KG1 (cell line): ENCODE results near the gene CHST8.

Experiments used
- DNase-seq: peaks from one replicate; lab custom pipeline; 2025; lab: John Stamatoyannopoulos, UW

CHST8 gene

DNA sequence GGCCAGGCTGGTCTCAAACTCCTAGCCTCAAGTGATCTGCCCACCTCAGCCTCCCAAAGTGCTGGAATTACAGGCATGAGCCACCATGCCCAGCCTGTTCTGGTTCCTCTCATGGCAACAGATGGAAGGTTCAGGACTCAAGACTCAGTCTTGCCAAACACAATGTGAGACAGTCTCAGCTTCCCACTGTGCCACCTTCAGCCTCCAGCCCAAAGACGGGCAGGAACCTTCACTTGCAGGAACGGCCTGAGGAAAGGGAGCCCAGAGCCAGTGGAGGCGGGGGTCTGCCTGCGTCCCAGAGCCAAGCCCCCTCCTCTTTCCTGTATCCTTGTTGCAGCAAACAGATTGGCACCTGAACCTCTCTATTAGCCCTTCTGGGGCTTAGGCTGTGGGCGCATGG lies 2.9 kb upstream of the CHST8 start:
- DNase-seq, result no peak

- DNase-seq, result no peak
These were observed 1.1 kb upstream of the CHST8 start for GRCh38 chr19:33620611-33621010.

DNA sequence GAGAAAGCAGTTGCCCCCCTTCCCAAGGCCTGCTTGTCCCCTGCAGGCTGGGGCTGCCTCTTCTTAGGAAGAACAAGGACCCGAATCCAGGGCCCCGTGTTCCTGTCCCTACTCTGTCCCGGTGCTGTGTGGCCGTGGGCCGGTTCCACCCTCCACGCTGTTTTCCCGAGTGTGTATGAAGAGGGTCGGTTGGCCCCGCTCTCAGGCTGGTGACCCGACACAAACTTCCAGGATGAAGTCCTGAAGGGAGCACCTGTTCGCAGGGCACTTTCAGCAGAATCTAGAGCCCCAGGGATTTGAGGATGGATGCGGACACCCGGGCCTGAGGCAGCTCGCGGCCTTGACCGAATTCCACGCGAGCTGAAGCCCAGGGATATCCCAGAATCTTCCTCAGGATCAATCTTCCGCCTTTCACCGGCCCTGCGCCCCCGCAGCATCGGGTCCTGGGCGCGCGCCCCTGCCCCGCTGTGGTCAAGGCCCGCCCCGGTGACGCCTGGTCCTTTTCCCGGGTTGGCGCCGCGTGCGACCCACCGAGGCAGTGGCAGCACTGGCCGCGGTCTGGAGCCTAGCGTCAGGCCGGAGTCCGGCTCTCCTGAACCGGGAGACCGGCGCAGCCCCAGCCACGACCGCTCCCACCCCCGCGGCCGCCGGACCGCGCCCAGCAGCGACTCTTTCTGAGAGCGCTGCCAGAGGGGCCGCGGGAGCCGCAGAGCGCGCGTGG lies 528 bp upstream of the CHST8 start:
- DNase-seq, result no peak

- no peak for DNase-seq
These were observed 704 bp downstream of the CHST8 start for GRCh38 chr19:33622505-33622808.

DNA sequence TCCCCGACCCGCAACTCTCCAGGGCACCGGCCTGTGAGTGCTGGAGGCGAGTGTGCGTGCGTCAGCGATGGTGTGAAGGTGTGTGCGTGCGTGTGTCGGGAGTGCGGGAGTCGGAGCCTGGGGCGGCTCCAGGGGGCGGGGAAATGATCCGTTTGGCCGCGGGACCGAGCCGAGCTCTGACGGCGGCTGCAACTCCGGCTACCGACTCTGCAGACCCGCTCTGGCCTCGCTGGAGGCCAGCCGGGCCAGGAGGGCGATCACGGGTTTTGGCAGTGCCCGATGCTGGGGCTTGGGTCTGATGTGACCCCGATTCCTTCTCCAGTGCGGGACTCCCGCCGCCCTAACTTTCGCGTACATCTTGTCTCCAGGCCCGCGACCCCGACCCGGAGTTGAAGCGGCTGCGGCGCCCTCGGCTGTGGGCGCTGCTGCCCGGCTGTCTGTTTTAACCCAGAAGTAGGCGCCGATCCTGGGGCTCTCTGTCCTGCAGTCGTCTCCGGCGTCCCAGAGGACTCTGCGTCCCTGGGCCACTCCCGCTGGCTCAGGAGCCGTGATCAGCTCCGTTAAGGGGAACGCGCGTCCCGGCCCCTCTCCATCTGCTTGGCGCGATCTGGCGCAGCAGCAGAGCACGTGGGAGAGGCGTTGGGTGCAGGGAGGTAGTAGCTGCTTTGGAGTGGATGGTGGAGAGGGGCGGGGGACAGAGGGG lies 1.2 kb downstream of the CHST8 start:
- DNase-seq, result no peak

GRCh38 chr19:33624586-33624985 lies 2.8 kb downstream of the CHST8 start:
- DNase-seq, result no peak

GRCh38 chr19:33627526-33627925 lies 5.8 kb downstream of the CHST8 start:
- no peak for DNase-seq

DNA sequence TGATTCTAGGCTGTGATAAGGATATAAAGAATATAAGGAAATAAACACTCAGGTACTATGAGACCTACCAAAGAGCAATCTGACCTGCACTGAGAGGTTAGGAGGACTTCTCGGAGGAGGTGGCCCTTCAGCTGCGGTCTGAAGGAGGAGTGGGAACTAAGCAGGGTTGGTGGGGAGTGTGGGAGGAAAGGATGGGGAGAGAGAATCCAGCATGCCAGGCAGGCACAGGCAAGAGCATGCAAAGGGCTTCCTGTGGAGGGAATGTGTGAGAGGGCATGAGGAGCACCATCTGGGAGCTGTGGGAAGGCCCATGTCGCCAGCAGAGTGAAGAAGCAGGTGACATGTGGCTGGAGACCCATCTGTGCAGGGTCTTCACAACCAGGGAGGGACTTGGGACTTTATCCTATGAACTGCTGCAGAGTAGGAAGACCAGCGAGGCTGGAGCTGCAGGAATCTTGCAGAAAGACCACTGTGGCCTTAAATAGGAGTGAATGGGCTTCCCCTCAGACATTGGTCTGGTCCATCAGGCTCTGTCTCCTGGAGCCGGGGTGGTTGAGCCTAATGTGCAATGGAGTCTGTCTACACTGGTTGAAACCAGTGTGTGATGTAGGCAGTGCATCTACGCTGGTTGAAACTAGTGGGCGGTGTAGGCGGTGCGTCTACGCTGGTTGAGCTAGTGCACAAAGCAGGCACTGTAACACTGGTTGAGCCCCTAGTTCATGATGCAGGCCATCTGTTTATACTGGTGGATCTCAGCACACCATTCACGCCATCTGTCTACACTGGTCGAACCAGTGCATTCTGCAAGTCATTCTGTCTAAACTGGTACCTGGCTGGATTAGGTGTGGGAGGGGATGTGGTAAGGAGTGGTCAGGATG lies 6.4 kb downstream of the CHST8 start:
- no peak for DNase-seq

- no peak for DNase-seq
These were observed 7.4 kb downstream of the CHST8 start for GRCh38 chr19:33628921-33629825.

DNA sequence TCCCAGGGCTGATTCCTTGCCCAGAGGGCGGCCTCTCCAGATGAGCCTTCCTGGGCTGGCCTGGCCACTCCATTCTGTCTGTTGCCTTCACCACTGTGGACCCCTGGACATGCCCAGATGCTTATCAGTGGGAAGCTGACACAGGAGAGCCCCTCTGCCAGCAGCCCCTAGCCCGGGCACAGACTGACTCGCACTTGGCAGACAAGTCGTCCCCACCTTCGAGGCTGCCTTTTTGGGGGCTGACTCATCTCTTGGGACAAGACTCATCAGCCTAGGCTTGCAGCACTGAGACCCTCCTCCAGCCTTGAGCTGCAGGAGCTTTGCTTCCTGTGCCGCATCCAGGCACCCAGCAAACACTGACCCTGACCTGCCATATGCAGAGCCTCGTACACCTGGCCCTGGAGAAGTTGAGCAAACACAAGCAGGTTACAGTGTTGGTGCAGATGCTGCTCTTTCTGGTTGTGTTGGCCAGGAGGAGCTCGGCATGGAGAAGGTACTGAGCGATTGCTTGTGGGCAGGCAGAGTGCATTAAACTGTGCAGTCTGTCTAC lies 8.1 kb downstream of the CHST8 start:
- no peak for DNase-seq

GRCh38 chr19:33630880-33631608 lies 9.3 kb downstream of the CHST8 start:
- no peak for DNase-seq

- DNase-seq, result no peak
These were observed 9.8 kb downstream of the CHST8 start for GRCh38 chr19:33631609-33631973.

- no peak for DNase-seq
These were observed 12.8 kb downstream of the CHST8 start for GRCh38 chr19:33634361-33635091.

GRCh38 chr19:33638167-33639034 lies 16.6 kb downstream of the CHST8 start:
- DNase-seq, result no peak

- no peak for DNase-seq
These were observed 17.4 kb downstream of the CHST8 start for GRCh38 chr19:33639035-33639681.

DNA sequence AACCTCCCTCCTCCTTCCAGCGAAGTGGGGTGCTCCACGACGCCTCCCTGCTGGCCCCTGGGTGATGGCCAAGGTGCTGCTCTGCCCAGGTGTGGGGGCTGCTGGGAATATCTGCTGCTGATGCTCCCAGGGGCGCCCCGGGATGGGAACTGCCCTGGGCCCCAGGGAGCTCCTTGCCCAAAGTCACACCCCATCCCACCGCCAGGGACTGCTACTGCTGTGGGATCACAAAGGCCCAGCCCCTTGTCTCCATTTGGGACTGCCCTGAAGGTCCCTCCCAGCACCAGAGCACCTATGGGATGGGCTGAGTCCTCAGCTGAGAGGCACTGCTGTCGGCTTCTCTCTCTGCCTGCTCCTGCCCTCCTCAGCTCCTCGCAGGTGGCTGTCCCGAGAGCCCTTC lies 19.0 kb downstream of the CHST8 start:
- DNase-seq, result no peak

DNA sequence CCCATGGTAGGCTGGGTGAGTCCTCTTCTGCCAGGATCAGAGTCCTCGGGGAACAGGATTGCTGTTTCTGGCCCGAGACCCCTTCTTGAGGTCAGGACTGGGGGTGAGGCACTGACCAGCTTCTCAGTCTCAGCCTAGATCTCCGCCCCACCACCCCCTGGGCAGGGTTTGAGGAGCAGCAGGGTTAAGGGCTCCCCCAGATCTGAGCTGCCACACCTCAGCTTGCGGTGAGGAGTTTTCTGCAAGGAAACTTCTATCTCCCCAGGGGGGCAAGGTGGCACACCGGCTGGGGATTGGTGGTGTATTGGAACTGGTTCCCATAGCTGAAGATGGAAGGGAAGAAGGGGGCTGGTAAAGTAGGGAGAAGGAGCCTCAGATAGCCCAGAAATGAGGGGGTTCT lies 19.5 kb downstream of the CHST8 start:
- no peak for DNase-seq

GRCh38 chr19:33641956-33642498 lies 20.3 kb downstream of the CHST8 start:
- no peak for DNase-seq
